ENCODE data around the gene PIH1D1.

PIH1D1 gene

DNA sequence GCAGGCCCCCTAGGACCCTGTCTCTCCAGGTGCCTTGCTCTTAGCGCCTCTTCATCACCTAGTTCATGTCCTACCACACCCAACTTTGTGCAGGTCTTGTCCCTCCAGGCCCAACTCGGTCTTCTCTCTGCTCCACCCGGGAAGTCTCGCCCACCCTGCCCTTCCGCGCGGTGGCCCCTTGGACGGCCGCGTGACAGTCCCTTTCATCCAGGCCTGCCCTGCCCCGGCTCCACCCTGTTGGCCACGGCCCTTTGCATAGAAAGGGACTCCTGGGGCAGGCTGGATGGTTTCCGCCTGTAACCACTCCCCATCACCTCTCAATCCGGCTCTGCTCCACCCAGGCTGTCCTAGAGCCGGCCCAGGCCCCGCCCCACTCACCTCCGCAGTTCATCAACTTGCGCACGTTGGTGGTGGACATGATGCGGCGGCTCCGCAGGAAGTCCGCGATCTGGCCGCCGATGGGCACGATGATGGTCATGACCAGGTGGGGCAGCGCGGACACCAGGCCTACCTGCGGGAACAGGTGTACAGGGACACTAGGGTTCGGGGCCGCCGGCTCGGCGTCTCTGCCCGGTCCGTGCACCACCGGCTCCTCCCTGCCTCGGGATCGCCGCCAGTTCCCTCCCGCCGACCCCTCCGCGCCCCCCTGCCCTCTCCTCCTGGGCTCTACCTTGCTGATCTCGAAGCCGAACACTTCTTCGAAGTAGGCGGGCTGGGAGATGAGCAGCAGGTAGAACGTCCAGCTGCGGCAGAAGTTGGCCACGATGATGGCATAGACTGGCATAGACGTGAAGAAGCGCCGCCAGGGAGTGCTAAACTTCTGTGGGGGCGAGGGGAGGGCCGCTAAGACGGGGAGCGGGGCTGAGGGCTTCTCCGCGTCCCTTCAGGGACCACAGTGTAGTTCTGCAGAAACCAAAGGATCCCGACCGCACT is 19.2 kb downstream of the PIH1D1 start:
- no peak for DNase-seq

DNA sequence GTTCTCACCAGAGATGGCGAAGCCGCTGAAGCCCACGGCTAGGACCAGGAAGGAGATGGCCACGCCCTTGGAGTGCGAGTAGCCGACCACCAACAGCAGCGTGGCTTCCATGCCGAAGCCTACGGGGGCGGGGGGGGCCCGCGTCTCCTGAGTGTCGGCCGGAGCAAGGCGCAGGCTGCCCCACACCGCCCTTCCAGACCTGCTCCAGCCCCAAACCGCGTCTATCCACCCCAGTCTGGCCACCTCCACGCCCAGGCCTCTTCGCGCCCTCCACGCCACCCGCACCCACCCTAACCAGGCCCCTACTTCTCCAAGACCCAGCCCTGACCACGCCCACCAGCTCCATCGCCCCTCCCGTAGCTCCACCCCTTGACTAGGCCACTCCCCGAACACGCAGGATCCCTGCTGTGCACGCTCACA is 20.3 kb downstream of the PIH1D1 start:
- no peak for DNase-seq

DNA sequence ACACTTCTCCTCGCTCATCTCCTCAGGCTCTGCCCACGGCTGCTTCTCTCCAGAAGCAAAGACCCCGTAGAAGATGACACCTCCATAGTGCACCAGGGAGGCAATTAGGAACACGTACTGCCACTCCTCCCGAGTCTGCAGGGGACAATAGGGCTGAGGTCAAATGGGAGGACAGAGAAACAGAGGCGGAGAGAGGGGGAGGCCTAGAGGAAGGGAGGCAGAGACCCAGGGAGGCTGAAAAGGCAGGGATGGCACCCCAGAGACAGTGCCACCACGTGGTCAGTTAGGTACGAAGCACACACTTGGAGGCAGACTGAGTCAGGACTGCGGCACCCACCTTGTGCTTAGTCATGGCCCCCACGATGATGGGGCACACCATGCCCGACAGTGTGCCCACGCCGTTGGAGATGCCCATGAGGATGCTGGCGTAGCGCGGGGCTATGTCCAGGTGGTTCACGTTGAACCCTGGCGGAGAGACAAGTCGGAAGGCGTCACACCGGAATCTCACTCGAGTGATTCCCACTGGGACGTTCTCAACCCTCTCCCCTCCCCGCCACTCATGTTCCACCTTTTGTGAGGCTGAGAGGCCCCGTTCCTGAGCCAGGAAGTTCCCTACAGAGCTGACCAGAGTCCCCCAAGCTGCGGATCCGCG is 20.8 kb downstream of the PIH1D1 start:
- DNase-seq: no peak

DNA sequence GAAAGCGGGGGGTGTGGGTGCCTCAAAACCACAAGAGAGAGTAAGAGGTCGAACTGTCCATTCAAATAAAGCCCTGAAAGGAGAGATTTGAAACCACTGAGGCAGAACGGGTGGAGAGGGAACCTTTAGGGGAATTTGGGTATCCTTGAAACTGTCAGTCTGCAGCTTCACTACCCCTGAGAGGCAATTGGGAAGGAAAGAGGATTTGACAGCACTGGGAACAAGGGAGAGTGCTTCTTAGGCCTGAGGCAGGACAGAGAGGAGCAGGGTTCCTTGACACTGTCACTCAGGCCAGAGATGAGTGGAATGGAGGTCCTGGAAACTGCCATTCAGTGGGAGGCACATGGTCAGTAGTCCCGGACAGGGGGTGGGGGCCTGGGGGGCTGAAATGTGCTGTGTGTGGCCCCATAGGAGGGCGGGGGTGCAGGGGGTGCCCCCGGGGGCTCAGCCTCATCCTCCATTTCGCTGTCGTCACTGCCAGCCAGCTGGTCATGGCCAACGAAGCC is 21.4 kb downstream of the PIH1D1 start:
- DNase-seq: no peak

DNA sequence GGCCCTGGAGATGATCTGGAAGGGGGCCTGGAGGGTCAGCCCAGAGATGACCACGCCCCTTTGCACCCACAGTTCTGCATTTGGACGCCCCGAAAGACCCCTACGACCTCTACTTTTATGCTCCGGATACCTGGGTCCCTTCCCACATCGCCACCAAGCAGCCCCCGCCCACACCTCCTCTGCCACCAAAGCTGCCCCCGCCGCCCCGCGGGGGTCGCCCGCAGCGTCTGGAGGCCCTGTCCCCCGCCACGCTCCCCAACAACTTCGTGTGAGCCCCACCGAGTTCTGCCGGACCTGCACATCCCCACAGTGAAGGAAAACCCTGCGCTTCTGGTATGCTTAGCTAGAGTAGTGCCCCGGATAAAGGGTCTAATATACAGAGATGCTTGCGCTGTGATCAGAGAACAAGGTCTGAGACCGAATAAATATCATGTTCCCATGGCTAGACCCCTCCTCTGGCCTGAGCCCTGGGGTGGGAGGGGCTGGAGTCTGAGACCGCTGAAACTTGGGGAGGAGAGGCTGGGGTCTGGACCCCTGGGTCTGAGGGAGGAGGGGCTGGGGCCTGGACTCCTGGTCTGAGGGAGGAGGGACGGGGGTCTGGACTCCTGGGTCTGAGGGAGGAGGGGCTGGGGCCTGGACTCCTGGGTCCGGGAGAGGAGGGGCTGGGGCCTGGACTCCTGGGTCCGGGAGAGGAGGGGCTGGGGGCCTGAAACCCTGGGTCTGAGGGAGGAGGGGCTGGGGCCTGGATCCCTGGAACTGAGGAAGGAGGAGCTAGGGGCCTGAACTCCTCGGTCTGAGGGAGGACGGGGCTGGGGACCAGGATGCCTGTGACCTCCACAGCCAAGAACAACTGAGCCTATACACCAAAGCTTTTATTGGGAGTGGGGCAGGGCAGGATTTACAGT is 22.8 kb downstream of the PIH1D1 start:
- DNase-seq: no peak

DNA sequence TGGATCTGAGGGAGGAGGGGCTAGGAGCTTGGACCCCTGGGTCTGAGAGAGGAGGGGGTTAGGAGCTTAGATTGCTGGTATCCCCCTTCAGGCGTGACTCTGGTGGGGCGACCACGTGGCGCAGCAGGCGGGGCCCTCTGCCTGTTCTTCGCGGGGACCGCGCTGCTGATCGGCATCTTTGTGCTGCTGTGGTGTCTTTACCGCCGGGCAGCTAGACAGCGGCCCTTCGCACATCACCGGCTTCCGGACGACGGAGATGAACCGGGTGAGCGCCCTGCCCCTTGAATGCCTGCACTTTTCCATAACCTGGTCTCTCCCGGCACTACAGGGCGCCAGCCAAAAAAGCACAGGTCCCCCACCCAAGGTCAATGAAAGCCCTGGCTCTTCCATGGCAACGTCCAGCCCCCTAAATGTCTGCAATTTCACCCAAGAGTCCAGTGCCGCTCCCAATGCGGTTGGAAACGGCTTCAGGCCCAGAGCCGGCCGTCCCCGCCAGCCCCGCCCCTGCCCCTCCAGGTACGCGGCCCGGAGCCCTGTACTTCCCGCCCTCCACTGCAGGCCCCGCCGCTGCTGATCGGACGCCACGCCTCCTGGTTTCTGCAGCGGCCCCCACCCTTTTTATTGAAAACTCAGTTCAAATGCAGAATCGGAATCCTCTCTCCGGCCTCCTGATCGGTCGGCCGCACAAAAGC is 23.6 kb downstream of the PIH1D1 start:
- no peak for DNase-seq

DNA sequence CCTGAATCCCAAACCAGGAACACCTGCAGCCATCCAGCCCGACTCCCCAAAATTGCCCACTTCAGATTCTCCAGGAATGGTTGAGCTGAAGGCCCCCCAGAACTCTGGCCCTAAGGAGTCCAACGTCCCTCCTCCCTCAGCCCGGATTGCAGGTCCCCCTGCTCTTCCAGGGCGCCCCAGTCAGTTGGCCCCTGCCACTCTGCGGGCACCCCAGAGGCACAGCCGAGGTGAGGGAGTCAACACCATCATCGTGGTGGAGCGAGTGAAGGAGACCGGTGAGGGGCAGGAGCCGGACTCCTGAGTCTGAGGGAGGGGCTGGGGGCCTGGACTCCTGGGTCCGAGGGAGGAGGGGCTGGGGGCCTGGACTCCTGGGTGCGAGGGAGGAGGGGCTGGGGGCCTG is 24.3 kb downstream of the PIH1D1 start:
- DNase-seq: no peak

DNA sequence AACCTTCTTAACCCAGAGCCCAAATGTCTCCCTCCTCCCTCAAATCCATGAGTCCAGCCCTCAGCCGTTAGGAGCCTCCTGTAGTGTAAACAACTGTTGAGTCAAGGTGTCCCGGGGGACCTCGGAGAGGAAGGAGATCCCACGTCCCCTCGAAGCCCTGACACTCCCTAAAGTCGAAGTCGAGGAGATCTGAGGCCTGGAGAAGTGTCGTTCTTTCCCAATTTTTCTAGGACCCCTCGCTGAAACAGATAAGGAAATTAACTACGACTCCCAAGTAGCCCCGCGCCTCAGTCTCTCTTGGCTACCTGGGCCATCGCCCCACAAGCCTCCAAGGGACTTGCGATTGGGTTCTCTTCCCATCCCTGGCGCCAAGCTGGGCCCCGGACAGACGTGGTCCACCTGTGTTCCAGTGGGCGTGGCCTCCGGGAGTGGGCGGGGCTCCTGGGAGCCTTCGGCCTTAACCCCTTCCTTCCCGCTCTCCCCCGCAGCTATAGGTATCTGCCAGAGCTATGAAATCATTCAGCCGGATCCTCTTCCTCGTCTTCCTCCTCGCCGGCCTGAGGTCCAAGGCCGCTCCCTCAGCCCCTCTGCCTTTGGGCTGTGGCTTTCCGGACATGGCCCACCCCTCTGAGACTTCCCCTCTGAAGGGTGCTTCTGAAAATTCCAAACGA is 25.6 kb downstream of the PIH1D1 start:
- no peak for DNase-seq

DNA sequence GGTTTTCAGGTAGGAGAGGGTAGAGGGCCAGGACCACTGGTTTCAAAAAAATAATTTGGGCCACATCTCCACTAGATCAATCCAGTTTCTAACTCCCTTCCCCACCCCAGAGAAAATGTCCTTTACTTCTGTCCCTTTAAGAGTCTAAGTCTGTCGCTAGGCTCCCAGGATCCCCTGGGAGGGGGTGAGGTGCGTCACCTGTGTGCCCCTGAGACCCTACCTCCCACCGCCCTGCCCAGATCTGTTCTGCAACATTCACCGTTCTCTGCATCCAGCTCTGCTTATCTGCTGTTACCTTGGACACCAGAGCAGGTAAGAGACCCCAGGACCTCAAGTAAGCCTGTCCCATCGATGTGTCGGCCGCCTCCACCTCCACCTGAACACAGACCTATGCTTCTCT is 26.4 kb downstream of the PIH1D1 start, which contains the start of gene GFY:
GFY (plus strand) TSS at position 211 of the 400 bp plus-strand sequence. CDS start 1,043 bp downstream, outside the sequence.
- DNase-seq: no peak

DNA sequence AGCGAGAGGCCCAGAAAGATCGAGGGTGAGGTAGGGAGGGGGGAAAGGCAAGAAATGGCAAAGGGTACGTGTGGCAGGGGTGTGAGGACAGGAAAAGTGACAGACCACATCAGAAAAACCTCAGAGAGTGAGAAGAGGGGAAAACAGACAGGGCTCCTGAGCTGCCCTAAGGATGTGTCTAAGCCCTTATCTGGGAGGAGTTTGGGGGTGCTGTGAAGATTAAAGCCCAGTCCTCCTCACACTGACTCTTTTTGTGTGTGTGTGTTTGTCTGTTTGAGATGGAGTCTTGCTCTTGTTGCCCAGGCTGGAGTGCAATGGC is 27.7 kb downstream of the PIH1D1 start:
- DNase-seq: no peak

DNA sequence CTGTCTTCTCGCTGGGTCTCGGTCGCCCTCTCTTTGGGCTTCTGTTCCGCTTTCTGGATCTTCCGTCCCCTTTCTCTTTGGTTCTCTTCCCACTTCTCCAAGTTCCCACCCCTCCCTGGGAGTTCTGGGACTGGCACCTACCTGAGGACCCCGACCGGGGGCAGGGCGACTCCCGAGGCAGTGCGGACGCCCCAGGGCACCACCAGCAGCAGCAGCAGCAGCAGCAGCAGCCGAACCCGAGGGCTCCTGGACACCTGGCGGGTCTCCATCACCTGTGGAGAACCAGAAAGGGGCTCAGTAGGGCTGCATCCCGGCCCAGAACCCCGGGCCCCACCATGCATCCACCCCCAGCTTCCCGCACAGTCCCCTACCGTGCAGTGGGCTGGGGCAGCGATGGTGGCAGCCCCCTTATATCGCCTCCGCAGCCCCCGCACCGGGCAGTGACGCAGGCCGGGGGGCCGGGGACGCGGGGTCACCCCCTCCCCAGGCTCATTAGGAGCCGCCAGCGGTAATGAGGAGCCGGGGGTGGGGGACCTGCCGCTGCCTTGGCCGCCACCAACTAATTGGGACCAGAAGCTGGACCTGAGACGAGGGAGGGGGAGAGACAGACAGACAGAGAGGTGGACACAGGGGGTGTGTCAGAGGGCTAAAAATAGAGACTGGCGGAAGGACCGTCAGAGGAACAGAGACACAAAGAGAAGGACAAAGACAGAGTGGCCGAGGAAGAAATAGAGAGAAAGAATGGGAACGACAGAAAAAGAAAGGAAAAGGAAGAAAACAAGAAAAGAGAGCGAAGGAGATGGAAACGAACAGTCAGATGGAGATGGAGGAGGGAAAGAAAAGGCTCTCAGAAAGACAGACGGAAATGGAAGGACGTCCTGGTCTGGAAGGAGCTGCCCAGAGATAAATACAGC is 28.3 kb downstream of the PIH1D1 start, which contains the start of gene PTH2:
PTH2 (minus strand) TSS at position 371 of the 914 bp plus-strand sequence; CDS start at position 269, 102 bp downstream.
- DNase-seq: no peak

DNA sequence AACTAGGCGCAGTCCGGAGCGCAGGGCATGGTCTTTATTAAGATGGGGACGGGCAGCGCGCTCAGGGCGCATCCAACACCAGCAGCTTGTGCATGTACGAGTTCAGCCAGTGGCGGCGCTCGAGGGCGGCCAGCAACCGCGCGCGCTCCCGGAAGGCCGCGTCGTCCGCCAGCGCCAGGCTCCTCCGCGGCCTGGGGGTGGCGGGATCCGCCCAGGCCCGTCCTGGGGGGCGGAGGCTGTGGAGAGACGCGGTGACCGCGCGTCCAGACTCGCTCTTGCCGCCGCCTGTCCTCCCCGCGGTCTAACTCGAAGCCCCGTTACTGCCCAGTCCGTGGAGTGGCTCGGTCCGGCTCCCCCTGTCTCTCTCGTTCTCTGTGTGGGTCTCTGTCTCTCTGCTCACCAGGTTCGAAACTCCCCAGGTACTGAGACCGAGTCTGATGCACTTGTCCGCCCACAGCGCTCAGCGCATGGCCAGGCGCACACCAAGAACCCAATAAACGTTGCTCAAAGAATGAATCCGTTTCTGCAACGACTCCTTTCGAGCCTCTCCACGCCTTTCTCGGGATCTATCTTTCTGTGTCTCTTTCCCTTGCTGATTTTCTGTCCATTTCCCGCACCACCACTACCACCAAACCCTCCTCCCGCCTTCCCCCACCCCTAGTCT is 29.1 kb downstream of the PIH1D1 start:
- no peak for DNase-seq

DNA sequence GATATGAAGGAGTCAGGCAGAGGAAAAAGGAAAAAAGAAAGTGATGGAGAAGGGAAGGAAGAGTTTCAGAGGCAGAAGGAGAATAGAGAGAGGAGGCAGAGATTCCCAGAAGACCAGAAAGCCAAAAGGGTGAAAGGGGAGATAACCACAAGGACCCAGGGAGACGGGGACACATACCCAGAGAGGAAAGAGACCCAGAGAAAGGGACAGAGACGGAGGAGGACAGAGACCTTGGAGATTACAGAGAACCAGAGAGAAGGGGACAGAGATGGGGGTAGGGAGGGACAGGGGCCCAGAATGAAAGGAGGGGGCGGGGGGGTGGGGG is 29.8 kb downstream of the PIH1D1 start:
- no peak for DNase-seq

DNA sequence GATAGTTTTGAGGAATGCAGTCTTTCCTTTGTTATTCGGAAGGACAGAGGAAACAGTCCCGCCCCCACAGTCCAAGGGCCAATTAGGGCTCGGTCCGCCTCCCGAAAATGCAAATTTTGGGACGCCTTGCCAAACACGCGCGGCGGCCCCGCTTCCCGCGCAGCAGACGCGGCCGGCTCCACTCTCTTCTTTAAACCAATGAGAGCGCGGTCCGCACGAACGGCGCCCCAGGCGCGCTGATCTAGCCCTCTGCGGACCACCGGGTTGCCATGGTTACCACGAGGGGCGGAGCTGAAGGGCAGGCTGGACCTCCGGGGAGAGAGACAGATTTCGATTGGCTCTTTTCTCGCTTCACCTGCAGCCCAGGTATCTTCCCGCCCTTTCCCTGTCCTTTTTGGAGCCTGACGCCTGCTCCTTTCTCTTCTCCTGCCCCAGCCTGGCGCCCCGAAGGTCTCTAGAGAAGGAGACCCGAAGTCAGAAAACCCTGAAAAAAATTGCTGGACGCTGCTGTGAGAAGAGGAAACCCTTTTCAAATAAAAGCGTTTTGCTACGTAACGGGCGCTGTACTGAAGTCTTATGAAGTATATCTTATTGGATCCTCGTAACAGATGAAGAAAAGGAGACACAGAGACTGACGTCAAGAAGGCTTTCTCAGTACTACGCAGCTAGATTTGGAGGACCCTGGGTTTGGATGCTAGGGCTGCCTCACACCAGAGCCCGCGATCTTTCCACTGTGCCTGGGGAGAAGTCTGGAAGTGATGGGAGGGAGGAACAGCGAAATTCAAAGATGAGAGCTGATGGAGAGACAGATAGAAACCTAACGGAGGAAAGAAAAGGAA is 30.4 kb downstream of the PIH1D1 start:
- no peak for DNase-seq

DNA sequence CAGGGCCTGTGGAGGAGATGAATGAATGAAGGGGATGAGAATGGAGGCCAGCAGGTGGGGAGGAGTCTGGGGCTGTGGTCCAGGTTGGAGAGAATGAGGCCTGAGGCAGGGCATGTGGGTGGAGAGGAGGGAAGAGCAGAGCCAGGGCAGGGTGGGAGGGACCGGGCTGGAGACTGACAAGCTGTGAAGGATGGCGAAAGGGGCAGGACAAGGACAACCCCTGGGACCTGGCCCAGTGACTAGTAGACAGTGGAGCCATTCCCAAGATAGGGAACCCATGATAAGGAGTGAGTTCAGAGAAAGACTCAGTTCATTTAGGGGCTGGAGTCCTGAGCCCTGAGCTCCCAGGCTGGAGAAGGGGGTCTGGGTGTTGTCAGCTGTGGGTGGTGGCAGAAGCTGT is 31.4 kb downstream of the PIH1D1 start:
- no peak for DNase-seq

DNA sequence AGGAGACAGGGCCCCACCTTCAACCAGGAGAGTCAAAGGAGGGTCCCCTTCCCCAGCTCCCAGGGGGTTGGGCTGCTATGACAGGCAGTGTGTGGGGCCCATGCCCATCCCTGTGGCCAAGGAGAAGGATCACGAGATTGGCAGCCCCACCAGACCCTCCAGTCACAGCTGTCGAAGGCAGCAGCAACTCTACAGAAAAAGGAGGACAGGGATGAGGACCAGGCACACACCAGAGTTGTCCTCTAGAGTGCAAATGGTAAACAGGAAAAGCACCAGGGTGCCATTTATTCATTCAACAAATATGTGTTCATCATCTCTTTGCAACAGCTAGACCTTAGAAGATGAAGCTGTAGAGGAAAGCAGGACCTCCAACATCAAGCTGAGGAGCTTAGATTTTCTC is 32.4 kb downstream of the PIH1D1 start:
- no peak for DNase-seq

DNA sequence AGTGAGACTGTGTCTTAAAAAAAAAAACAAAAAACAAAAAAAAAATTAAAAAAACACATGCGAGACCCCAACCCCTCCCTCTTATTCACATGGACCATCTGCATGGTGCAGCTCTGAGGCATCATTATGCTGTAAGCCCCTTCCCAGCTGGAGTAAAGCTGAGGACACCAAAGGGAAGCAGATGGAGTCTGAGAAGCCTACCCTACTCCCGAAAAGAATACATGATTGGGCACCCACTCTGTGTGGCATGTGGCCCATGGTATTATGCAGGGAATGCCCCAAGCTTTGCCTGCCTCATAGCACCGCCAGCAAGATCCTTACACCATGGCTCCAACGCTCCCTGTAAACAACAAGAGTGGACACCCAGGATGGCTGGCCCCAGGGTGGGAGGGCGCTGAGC is 33.1 kb downstream of the PIH1D1 start:
- DNase-seq: no peak

DNA sequence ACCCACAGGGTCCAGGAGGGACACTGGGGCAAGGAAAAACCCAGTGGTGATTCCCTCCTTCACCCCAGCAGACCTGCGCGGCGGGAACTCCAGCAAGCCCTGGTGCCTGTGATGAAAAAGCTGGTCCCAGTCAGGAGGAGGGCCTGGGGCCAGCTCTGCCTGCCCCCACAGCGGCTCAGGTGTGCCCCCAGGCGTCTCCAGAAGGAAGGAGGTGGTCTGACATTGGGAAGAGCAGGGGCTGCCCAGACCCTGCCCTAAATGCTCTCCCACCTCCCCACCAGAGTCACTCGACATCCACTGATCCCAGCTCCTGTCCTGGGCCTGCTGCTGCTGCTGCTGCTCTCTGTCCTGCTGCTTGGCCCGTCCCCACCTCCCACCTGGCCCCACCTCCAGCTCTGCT is 34.5 kb downstream of the PIH1D1 start:
- DNase-seq: no peak

DNA sequence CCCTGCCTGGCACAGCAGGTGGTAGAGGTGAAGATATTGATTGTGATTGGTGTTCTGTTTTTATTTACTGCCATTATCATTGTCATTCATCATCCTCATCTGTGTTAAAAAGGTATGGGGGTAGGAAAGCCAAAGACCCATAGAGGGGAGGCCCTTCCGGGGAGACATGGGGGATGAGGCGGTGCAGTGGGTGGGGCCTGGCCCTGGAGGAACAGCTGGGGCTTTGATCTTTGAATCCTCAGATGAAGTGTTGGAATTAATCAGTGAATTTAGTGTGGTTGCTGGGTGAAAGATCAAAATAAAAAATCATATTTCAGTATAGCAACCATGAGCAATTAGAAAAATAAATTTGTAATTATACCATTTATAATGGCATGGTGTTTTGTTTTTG is 35.8 kb downstream of the PIH1D1 start:
- no peak for DNase-seq

Data from effector CD8-positive, alpha-beta T cell (primary cell).